H1 (cell line): ENCODE measurements around the gene FAM83C. TPM values are rescaled to one million over a fixed set of nuclear protein-coding genes. Genes with fewer than 3 reads are reported as not detected.

Experiments used
- CTCF ChIA-PET: fragments of 300-600 bp; sonication (Branson Sonifier 250); formaldehyde crosslinking; loops from one replicate; lab custom pipeline; 2021; ENCODE audit not compliant: partially characterized antibody; lab: Charles Lee
- POLR2A ChIA-PET: fragments of 300-600 bp; sonication (Branson Sonifier 250); formaldehyde crosslinking; loops from one replicate; lab custom pipeline; 2021; ENCODE audit warnings: inconsistent platforms; ENCODE audit not compliant: partially characterized antibody; lab: Charles Lee
- DNase-seq, 2 experiments: peaks; one replicate each; pipeline versions ENCODE4 v3.0.0 to v3.0.0-alpha.2; 2010 to 2022; ENCODE audit warnings: low spot score in 2 of 2, low read depth in 1 of 2, mixed read lengths in 1 of 2
- FAIRE-seq: peaks from 2 replicates; lab custom pipeline; 2011; peaks lifted over from hg19 to GRCh38; lab: Jason Lieb, UNC
- H2AFZ ChIP-seq: 2 replicates; pipeline ENCODE4 v1.8.1; 2012; ENCODE audit warnings: low read length, inconsistent platforms
- H2AK5ac ChIP-seq: 2 replicates; pipeline ENCODE4 v1.6.1; 2013; ENCODE audit warnings: low read depth, low read length
- H2BK120ac ChIP-seq: replicated peaks from 2 replicates; pipeline ENCODE3; 2013; ENCODE audit warnings: low read depth, low read length, inconsistent platforms
- H2BK12ac ChIP-seq: 2 replicates; pipeline ENCODE4 v1.6.1; 2013; ENCODE audit warnings: low read depth, low read length
- H2BK15ac ChIP-seq: 2 replicates; pipeline ENCODE4 v1.6.1; 2013; ENCODE audit warnings: low read length
- H2BK20ac ChIP-seq: 2 replicates; pipeline ENCODE4 v1.6.1; 2013; ENCODE audit warnings: low read length
- H2BK5ac ChIP-seq: 2 replicates; pipeline ENCODE4 v1.6.1; 2013; ENCODE audit warnings: low read depth, low read length
- H3K14ac ChIP-seq: 2 replicates; pipeline ENCODE4 v1.6.1; 2013; ENCODE audit warnings: inconsistent platforms; ENCODE audit not compliant: insufficient read length
- H3K18ac ChIP-seq: 2 replicates; pipeline ENCODE4 v1.6.1; 2013; ENCODE audit warnings: low read length; ENCODE audit errors: extremely low read depth
- H3K23ac ChIP-seq: 2 replicates; pipeline ENCODE4 v1.6.1; 2013; ENCODE audit warnings: inconsistent platforms; ENCODE audit not compliant: insufficient read length
- H3K23me2 ChIP-seq: 2 replicates; pipeline ENCODE4 v1.6.1; 2013; ENCODE audit warnings: low read depth, low read length
- H3K27ac ChIP-seq: 2 replicates; pipeline ENCODE4 v1.6.1; 2011; ENCODE audit warnings: low read depth, low read length, inconsistent platforms
- H3K27me3 ChIP-seq, 4 experiments: replicated peaks in 1 of 4; 1 replicate in 1 of 4; 2 replicates in 3 of 4; pipeline versions ENCODE4 v1.6.1 to v1.8.1; 2011 to 2013; ENCODE audit warnings: low read length in 3 of 4, mild to moderate bottlenecking in 3 of 4, inconsistent platforms in 2 of 4, mixed read lengths in 2 of 4, moderate library complexity in 1 of 4; ENCODE audit not compliant: control insufficient read depth in 3 of 4, insufficient read depth in 3 of 4; ENCODE audit errors: extremely low read depth in 1 of 4
- H3K36me3 ChIP-seq, 4 experiments: 2 replicates each; pipeline versions ENCODE4 v1.6.1 to v1.8.1; 2011 to 2013; ENCODE audit warnings: mild to moderate bottlenecking in 4 of 4, low read length in 3 of 4, moderate library complexity in 2 of 4, control low read depth in 1 of 4, inconsistent platforms in 1 of 4; ENCODE audit not compliant: insufficient read depth in 4 of 4, control insufficient read depth in 2 of 4
- H3K4ac ChIP-seq: replicated peaks from 2 replicates; pipeline ENCODE3; 2013; ENCODE audit warnings: low read length, low read depth, mixed read lengths, inconsistent platforms; ENCODE audit not compliant: insufficient read length
- H3K4me1 ChIP-seq, 4 experiments: replicated peaks in 1 of 4; 1 replicate in 1 of 4; 2 replicates in 3 of 4; pipeline versions ENCODE4 v1.6.1 to v1.8.1; 2011 to 2013; ENCODE audit warnings: low read length in 3 of 4, inconsistent platforms in 2 of 4, mixed read lengths in 1 of 4; ENCODE audit not compliant: insufficient read depth in 4 of 4, control insufficient read depth in 3 of 4
- H3K4me2 ChIP-seq, 2 experiments: 2 replicates each; pipeline versions ENCODE4 v1.6.1 to v1.8.1; 2011 to 2013; ENCODE audit warnings: low read depth in 2 of 2, low read length in 2 of 2, control low read depth in 1 of 2, inconsistent platforms in 1 of 2, mild to moderate bottlenecking in 1 of 2; ENCODE audit not compliant: insufficient read depth in 1 of 2
- H3K4me3 ChIP-seq, 4 experiments: fragments of 200-600, 300-600 bp in 1 of 4; sonication (generic), shearing (Covaris generic), sonication (Bioruptor Twin) in 1 of 4; 2 replicates each; pipeline versions ENCODE4 v1.5.1 to v1.8.1; 2011 to 2016; ENCODE audit warnings: low read length in 4 of 4, low read depth in 3 of 4, control low read depth in 2 of 4, inconsistent platforms in 2 of 4, mild to moderate bottlenecking in 2 of 4, mixed read lengths in 1 of 4, moderate library complexity in 1 of 4; ENCODE audit not compliant: insufficient read depth in 2 of 4; ENCODE audit errors: extremely low read depth in 1 of 4
- H3K56ac ChIP-seq: replicated peaks from 2 replicates; pipeline ENCODE3; 2013; ENCODE audit warnings: low read depth, mild to moderate bottlenecking, mixed read lengths, low read length, inconsistent platforms; ENCODE audit not compliant: insufficient read length
- H3K79me1 ChIP-seq: 2 replicates; pipeline ENCODE4 v1.6.1; 2013; ENCODE audit warnings: low read depth, low read length, control low read depth
- H3K79me2 ChIP-seq, 2 experiments: 2 replicates each; pipeline versions ENCODE4 v1.6.1 to v1.8.1; 2012 to 2013; ENCODE audit warnings: low read length in 2 of 2, mild to moderate bottlenecking in 2 of 2, inconsistent platforms in 1 of 2; ENCODE audit not compliant: insufficient read depth in 2 of 2, control insufficient read depth in 1 of 2
- H3K9ac ChIP-seq, 4 experiments: replicated peaks in 1 of 4; 1 replicate in 1 of 4; 2 replicates in 3 of 4; pipeline versions ENCODE4 v1.6.1 to v1.8.1; 2011 to 2013; ENCODE audit warnings: low read depth in 3 of 4, low read length in 3 of 4, control low read depth in 2 of 4, mild to moderate bottlenecking in 2 of 4, moderate library complexity in 2 of 4, inconsistent platforms in 1 of 4; ENCODE audit errors: extremely low read depth in 1 of 4
- H3K9me3 ChIP-seq, 2 experiments: 2 replicates each; pipeline versions ENCODE4 v1.6.1 to v1.8.1; 2012 to 2013; ENCODE audit warnings: mild to moderate bottlenecking in 2 of 2, moderate library complexity in 2 of 2, control low read depth in 1 of 2, inconsistent platforms in 1 of 2, low read depth in 1 of 2, low read length in 1 of 2, mixed read lengths in 1 of 2; ENCODE audit not compliant: insufficient read depth in 2 of 2
- H4K20me1 ChIP-seq, 2 experiments: replicated peaks in 1 of 2; 2 replicates each; pipeline versions ENCODE3 to v1.8.1; 2011 to 2013; ENCODE audit warnings: inconsistent platforms in 2 of 2, low read length in 2 of 2, mild to moderate bottlenecking in 1 of 2; ENCODE audit not compliant: insufficient read depth in 2 of 2, control insufficient read depth in 1 of 2
- H4K5ac ChIP-seq: 2 replicates; pipeline ENCODE4 v1.6.1; 2013; ENCODE audit warnings: low read length, low read depth, mixed read lengths, inconsistent platforms; ENCODE audit not compliant: insufficient read length
- H4K8ac ChIP-seq: 2 replicates; pipeline ENCODE4 v1.8.0; 2013; ENCODE audit warnings: mild to moderate bottlenecking, moderate library complexity, low read length, inconsistent platforms; ENCODE audit not compliant: insufficient read depth; ENCODE audit errors: extremely low read depth
- H4K91ac ChIP-seq: replicated peaks from 2 replicates; pipeline ENCODE3; 2013; ENCODE audit warnings: low read length, mixed read lengths, inconsistent platforms; ENCODE audit not compliant: insufficient read length
- CEBPB ChIP-seq: IDR thresholded peaks from 2 replicates; pipeline ENCODE4 v1.6.1; 2012; ENCODE audit warnings: low read depth, low read length
- RFX5 ChIP-seq: IDR thresholded peaks from 2 replicates; pipeline ENCODE4 v1.6.1; 2011; ENCODE audit warnings: low read depth, low read length, improper control_type of control experiment, borderline replicate concordance
- SP2 ChIP-seq: IDR thresholded peaks from 2 replicates; pipeline ENCODE4 v1.6.1; 2012; ENCODE audit warnings: mild to moderate bottlenecking, low read length, inconsistent platforms
- WGBS, 2 experiments: shearing (Covaris generic) in 1 of 2; methylation state at CpG; one replicate each; pipeline versions ENCODE4 v1.1.6 to v1.1.7; 2013 to 2015; ENCODE audit warnings: low lambda C conversion rate in 2 of 2, mixed read lengths in 2 of 2, inconsistent platforms in 1 of 2, low coverage in 1 of 2, missing lambda C conversion rate in 1 of 2; ENCODE audit not compliant: insufficient replicate concordance in 2 of 2, insufficient coverage in 1 of 2, insufficient read length in 1 of 2; ENCODE audit errors: extremely low coverage in 1 of 2, missing lambda C conversion rate in 1 of 2; 5-methylcytosine and 5-hydroxymethylcytosine counted together
- polyA plus RNA-seq, 7 experiments: library from polyadenylated mRNA; depleted of rRNA in 3 of 7; stranded (reverse) in 5 of 7; unstranded in 2 of 7; fragments of >200 nt in 5 of 7; fragments of 200-250 nt in 2 of 7; gene quantifications; 1 replicate in 5 of 7; 2 replicates in 1 of 7; 4 replicates in 1 of 7; pipeline versions ENCODE4 v1.2.1 to v1.2.3, GENCODE V29; 2011 to 2013; ENCODE audit warnings: missing spikeins in 2 of 7, mixed read lengths in 2 of 7
- total RNA-seq: library from RNA; stranded (reverse); fragmentation: NEBNext Ultra II Directional; extraction: Animal tissue kit (Norgen Biotek cat#: 25700); gene quantifications from 2 replicates; pipeline ENCODE4 v1.2.1, GENCODE V29; 2021
- TF ChIP-seq, protein P1 (sequence below): IDR thresholded peaks from 2 replicates; pipeline ENCODE4 v1.6.1; 2011; ENCODE audit warnings: low read length, improper control_type of control experiment

FAM83C gene
- total and polyA plus RNA-seq, 2 of the 8 experiments (the other 6 are each of a cell fraction or from before 2014, with no cell fraction given): not detected

DNA sequence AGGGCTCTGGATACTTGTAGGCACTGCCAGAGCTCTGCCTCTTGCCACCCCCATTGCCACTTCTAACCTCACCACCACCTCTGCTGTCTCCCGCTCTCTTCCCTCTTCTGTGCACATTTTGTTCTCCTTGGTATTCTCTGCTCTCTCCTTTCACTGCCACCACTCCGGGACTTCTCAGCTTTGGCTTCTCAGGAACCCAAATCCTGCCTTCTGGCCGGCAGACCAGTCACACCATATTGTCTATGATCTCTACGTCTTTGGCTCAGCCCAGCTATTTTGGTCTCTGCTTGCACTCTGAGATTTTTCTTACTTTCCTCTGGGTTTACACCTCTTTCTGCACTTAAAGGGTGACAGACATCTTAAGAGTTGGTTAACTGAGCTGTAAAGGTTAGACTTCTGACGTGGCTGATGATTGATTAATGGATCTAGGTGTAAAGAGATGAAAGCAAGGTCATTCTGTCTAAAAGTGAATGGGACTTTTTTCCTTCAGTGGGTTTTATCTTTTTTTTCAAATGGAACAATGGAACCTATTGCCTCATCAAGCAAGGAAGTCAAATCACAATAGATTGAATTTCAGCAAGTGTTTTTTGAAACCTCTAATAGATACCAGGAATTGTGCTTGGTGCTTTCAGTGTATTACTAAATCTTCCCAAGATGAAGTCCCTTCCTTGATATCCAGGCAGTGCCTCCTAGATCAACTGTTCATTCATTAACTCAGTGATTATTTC lies 52.0 kb downstream of the FAM83C start:
- no peak overlapping the region for H3K4me3 ChIP-seq
- no peak overlapping the region for H3K56ac ChIP-seq
- no peak overlapping the region for H2AK5ac ChIP-seq
- H2AFZ ChIP-seq: no peak overlapping the region
- no peak overlapping the region for H3K27ac ChIP-seq
- no peak overlapping the region for H2BK5ac ChIP-seq
- no peak overlapping the region for H3K23ac ChIP-seq
- ChIA-PET POLR2A (interaction anchor here (1.0 to 3.8 kb wide), 5 partner anchors 11 to 24 kb away, joined by 3 to 17 read pairs (median 5); no protein-coding TSS in a partner anchor), CTCF (interaction anchor here (0.6 to 2.0 kb wide), 5 partner anchors 7 to 93 kb away, joined by 3 to 8 read pairs (median 3); partner anchors contain the start of gene EDEM2)
- no peaks in the 10 kb centered on the region for H3K36me3 ChIP-seq
- H3K79me2 ChIP-seq: no peaks in the 10 kb centered on the region
- H3K4ac ChIP-seq: no peak overlapping the region
- H2BK120ac ChIP-seq: no peak overlapping the region
- H2BK12ac ChIP-seq: no peak overlapping the region
- H3K9ac ChIP-seq: no peak overlapping the region
- no peak overlapping the region for H3K18ac ChIP-seq
- H3K27me3 ChIP-seq: no peaks in the 10 kb centered on the region
- no peak overlapping the region for H2BK15ac ChIP-seq
- H4K20me1 ChIP-seq: no peaks in the 10 kb centered on the region
- peak; percentile 11; the same call in 1 of the 2 replicates for TF ChIP-seq CEBPB
- TF ChIP-seq, protein P1, sequence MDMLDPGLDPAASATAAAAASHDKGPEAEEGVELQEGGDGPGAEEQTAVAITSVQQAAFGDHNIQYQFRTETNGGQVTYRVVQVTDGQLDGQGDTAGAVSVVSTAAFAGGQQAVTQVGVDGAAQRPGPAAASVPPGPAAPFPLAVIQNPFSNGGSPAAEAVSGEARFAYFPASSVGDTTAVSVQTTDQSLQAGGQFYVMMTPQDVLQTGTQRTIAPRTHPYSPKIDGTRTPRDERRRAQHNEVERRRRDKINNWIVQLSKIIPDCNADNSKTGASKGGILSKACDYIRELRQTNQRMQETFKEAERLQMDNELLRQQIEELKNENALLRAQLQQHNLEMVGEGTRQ: no peak
- TF ChIP-seq RFX5: no peak
- no peak for TF ChIP-seq SP2
- H2BK20ac ChIP-seq: no peak overlapping the region; the same call in 1 of the 2 replicates
- no peak overlapping the region for H3K14ac ChIP-seq
- peaks cover 2 to 8% (median 3%) of the 10 kb centered on the region in 4 experiments; a peak in 5 of 7 replicates for H3K4me1 ChIP-seq
- H4K8ac ChIP-seq: no peak overlapping the region
- no peak for FAIRE-seq
- no peak overlapping the region for H4K5ac ChIP-seq
- H3K23me2 ChIP-seq: no peaks in the 10 kb centered on the region; the same call in 1 of the 2 replicates
- H3K4me2 ChIP-seq: 0 out of 4 replicates have a peak overlapping the region, but pooled peaks of 1 of the 2 experiments have one; percentile 28
- no peak overlapping the region for H4K91ac ChIP-seq
- DNase-seq: no peak
- WGBS, 2 experiments: 80% methylated on average over 5 of the region's 5 CpGs; no CpG with 5 or more reads in 1 of the 2 experiments
- no peaks in the 10 kb centered on the region for H3K9me3 ChIP-seq
- H3K79me1 ChIP-seq: no peaks in the 10 kb centered on the region
